Measurements from ENCODE around the gene DROSHA.

DNA sequence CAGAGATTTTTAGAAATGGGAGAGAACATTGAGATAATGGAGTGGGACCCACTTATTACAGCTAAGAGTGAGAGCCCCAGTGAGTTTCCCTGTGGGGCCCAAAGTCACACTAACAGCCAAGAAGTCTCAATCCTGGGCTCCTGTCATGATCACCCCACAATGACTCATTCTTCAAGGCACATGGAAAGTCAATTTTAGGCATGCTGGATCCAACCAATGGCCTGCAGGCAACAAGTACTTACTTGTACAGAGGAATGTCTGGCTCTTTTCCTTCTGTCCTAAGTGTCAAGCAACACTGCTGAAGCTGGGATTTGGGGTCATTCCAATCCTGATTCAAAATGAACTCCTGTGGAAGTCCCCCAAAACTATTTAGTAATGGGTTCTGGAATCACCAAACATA is 123.1 kb downstream of the DROSHA start:
- TF ChIP-seq SMC3 (IDR thresholded peaks at IDR 0.05; ENCODE audit: low read depth, low read length) (no peak), BHLHE40 (IDR thresholded peaks at IDR 0.05; ENCODE audit: low read depth, low read length) (peak; percentile 37; the same call in 1 of the 2 replicates), FOS (IDR thresholded peaks at IDR 0.05; ENCODE audit: low read depth, low read length) (no peak), RFX5 (IDR thresholded peaks at IDR 0.05; ENCODE audit: low read depth, low read length) (no peak), POLR2A (IDR thresholded peaks at IDR 0.05; ENCODE audit: low read depth, low read length) (no peak), NFE2L2 (IDR thresholded peaks at IDR 0.05; ENCODE audit: low read depth, low read length) (no peak), RCOR1 (IDR thresholded peaks at IDR 0.05; ENCODE audit: insufficient replicate concordance, low read length) (no peak), CEBPB (IDR thresholded peaks at IDR 0.05; ENCODE audit: low read depth, low read length) (no peak), MAFK (IDR thresholded peaks at IDR 0.05; ENCODE audit: low read depth, low read length) (no peak), MXI1 (IDR thresholded peaks at IDR 0.05; ENCODE audit: borderline replicate concordance, low read depth, low read length) (no peak)
- TF ChIP-seq, protein P1, sequence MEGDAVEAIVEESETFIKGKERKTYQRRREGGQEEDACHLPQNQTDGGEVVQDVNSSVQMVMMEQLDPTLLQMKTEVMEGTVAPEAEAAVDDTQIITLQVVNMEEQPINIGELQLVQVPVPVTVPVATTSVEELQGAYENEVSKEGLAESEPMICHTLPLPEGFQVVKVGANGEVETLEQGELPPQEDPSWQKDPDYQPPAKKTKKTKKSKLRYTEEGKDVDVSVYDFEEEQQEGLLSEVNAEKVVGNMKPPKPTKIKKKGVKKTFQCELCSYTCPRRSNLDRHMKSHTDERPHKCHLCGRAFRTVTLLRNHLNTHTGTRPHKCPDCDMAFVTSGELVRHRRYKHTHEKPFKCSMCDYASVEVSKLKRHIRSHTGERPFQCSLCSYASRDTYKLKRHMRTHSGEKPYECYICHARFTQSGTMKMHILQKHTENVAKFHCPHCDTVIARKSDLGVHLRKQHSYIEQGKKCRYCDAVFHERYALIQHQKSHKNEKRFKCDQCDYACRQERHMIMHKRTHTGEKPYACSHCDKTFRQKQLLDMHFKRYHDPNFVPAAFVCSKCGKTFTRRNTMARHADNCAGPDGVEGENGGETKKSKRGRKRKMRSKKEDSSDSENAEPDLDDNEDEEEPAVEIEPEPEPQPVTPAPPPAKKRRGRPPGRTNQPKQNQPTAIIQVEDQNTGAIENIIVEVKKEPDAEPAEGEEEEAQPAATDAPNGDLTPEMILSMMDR (conservative IDR thresholded peaks at IDR 0.05; ENCODE audit: low read depth, low read length): no peak
- TF ChIP-seq, protein P2, sequence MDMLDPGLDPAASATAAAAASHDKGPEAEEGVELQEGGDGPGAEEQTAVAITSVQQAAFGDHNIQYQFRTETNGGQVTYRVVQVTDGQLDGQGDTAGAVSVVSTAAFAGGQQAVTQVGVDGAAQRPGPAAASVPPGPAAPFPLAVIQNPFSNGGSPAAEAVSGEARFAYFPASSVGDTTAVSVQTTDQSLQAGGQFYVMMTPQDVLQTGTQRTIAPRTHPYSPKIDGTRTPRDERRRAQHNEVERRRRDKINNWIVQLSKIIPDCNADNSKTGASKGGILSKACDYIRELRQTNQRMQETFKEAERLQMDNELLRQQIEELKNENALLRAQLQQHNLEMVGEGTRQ (IDR thresholded peaks at IDR 0.05; ENCODE audit: low read depth, low read length): no peak
